KBM-7 (cell line): ENCODE results near the gene CNTRL.
"Not testable (repeated sequence)": the region's sequence is repeated elsewhere in the genome, so short reads cannot be mapped to it uniquely, and the experiment has no call there.

Experiments
- DNase-seq: peaks from one replicate; pipeline ENCODE4 v3.0.0-alpha.2; 2015
- in situ Hi-C: fragments of 300-500 bp; cut with MboI; formaldehyde crosslinking; loops from 2 replicates; pipeline ENCODE4 v1.14.3; 2020; ENCODE audit warnings: low sequenced_read_pairs, low pct_unique_long_range_greater_than_20kb, mixed read lengths

Gene CNTRL

DNA sequence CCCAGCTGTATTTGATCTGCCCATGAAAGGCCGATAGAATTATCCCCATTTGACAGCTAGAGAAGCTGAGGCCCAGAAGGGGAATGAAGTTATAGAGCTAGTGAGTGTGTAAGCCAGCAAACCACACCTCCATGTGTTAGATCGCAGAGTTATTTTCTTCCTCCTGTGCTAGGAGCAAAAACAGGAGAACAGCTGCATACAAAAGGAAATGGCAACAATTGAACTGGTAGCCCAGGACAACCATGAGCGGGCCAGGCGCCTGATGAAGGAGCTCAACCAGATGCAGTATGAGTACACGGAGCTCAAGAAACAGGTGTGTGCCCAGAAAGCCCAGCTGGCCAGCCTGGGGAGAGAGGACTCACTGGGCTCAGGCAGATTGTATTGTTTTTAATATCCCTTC lies 96.5 kb downstream of the CNTRL start:
- in situ Hi-C loops, result no loop called here
- no peak for DNase-seq

DNA sequence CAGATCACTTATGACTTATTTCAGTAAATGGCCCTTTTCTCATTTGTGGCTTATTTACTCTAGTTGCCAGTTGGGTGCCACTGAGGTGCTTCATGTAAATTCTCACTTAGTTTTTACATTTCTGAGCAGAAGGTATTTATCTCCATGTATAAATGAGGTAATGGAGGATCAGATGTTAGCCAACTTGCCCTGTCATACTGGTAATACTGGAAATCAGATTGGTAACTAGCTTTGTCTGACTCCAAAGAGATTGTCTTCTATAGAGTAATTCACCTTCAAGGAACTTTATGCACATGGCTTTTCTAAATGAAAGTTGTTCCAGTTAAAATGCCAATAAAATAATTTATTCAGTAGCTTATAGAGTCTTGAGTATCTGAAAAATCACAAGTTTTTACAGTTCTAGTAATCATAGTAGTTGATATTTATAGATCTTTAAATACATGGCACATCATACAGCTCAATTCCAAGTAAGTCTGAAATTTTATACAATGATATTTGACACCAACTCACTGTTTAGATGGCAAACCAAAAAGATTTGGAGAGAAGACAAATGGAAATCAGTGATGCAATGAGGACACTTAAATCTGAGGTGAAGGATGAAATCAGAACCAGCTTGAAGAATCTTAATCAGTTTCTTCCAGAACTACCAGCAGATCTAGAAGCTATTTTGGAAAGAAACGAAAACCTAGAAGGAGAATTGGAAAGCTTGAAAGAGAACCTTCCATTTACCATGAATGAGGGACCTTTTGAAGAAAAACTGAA lies 98.2 kb downstream of the CNTRL start:
- DNase-seq, result no peak
- in situ Hi-C loops, result no loop called here

DNA sequence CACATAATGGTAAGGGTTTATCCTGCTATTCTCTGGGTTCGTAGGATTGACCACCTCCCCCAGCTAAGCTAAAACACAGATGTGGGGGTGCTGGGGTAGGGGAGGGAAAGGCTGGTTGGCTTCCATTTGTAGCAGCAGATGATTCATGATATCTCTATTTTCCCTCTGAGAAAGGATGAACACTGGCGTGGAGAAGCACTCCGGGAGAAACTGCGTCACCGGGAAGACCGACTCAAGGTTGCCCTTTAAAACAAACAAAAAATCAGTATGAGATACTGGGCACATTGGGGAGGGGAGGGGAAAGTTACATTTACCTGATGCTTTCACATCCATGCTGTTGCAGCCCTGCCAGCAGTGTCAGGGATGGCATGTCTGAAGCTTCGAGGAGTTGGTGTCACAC lies 98.7 kb downstream of the CNTRL start:
- in situ Hi-C loops, result no loop called here

DNA sequence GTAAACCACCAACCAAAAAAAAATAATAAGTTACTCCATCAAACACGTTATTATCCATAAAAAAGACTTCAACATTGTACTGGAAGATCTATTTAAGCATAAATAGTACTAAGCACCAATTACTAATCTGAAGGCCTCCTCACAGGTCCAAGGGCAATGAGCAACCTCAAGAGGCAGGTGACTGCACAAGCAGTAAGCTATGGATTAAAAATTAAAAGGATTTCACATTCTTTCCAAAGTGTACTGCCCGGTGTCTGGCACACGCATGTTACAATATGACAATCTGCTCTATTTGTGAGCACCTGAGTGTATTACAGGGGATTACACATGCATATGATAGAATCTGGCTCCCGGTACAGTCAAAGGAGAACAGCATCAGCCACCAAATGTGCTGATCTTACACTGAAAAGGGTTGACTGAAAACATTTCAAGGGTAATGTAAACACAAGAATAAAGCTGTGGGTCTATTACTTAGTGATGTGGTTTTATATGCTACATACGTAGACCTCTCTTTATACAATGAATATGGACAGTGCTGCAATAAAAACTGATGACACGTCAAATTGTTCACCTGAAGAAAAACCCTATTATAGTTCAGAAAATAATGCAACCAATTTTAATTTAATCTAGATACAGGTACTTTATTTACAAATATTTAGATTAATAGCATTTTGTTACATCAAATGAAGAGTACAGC lies 104.1 kb downstream of the CNTRL start:
- in situ Hi-C loops, result no loop called here
- DNase-seq, result no peak

More for the DNA sequence above, 98.7 kb downstream of the CNTRL start:
- no peak for DNase-seq

DNA sequence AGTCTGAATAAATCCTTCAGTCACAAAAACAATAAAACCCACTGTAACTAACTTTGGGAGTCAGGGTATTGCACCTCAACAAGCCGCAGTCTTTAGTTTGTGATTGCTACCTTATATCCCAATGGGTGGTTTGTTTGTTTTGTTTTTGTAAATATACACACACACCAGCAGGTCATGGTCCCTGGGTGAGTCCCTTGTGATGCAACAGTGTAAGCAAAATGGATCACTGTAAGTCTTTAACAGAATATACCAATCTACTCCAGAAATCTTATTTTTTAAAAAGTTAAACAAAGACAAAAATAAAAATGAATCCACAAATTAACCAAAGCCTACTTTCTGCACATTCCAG lies 104.6 kb downstream of the CNTRL start:
- DNase-seq, in situ Hi-C loops: not testable (repeated sequence)

DNA sequence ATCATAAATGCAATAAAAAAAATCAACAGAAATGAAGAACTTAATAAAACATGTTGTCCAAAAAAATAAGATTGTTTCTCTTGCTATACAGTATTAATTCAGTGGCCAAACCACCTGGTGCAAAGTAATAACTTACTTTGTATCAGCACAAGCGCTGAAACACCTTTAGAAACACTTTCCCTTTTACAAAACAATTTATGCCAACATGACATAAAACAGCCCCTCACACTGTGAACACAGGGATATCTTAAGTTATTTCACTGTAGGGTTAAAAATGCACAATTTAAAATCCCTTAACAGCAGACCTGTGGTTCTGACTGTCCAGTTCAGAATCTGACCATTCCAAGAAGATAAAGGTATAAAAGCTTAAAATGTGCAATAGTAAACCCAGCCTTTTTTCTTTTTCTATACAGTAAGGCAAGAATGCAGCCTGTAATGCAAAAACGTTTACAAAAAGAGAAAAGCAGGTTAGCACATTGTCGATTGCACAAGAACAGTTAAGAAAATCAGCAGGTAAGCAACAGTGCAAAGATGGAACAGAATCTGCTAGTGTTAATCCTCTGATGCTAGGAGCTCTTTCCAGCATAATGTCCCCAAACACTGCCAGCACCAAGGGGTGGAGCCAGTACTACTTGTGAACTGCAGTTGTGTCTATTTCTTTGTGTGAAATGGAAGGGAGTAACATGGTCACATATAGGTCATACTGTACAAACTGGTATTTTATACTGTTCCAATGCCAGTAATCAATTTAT lies 105.4 kb downstream of the CNTRL start:
- in situ Hi-C loops, result no loop called here
- no peak for DNase-seq

DNA sequence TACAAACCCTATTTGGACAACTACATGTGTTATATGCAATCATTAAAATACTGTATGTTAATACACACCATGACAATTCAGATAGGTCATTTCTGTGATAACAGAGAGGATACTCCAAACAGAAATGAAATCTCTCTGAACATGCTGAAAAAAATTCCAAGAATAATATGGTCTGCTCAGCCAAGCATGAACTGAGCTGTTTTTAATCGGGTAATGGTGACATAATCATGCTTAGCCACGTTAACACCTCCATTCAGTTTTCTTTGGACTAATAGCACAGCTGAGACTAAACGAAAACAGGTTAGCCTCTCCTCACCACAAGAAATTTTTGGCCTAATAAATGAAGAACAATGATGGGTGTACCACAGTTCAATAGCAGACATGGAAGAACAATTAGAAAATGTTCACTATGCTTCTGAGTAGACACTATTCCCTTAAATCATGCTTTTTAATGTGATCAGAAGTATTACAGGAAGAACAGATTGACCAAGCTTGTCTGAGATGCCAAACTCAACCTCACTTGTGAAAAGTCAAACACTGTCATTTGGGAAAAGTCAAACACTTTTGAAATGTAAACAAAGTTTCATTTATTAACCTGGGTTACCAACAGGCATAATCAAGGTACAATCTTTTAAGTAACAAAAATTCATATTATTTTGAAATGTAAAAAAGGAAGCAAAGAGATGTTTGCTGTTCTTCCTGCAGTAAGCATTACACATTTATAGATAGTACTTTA lies 107.5 kb downstream of the CNTRL start:
- no peak for DNase-seq
- in situ Hi-C loops, result no loop called here

DNA sequence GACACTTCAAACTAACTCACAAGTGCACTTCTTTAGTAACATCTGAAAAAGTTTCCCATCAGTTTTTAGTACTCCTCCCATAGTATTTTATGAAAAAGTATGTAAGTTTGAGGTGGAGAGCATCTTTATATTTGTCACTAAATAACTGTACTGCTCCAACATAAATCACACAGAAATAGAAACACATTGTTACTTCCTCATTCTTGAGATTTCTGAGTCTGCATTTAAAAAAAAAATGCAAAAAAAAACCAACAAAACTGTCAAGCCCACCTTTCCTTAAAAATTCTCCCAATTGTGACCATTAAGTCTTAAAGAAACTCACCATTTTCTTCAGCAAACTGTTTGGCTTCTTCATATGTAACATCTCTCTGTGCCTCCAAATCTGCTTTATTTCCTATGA lies 108.2 kb downstream of the CNTRL start:
- DNase-seq, result peak; percentile 38
- in situ Hi-C loops, result no loop called here

DNA sequence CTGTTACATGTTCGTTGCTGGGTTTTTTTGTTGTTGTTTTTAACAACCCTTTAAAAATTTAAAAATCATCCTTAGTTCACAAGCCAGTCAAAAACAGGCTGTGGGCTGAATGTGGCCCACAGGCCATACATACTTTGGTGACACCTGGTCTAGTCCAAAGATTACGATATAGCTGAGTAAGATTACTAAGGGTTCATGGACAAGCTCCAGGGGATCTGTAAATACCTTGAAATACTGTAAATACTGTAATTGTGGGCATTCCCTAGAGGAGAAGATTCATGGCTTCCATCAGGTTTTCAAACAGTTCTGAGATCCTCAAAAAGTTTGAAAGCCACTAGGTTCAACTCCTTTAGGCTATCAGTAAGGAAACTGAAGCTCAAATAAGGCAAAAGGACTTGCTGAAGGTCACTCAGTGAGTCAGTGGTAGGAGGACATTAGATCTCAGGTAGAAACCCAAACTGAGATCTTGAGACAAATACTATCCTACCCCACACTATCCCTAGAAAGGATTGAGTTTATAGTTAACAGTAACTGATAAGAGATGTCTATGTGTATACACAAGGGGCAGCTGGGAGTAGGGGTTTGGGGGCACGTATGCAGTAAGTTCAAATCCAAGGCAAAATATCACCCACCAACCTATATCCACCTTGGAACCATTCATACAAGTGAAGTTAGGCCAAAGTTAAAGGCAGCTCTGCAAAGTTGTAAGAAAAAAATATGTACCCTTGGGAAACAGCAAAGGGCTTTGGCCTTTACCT lies 109.1 kb downstream of the CNTRL start:
- no peak for DNase-seq
- in situ Hi-C loops, result no loop called here

DNA sequence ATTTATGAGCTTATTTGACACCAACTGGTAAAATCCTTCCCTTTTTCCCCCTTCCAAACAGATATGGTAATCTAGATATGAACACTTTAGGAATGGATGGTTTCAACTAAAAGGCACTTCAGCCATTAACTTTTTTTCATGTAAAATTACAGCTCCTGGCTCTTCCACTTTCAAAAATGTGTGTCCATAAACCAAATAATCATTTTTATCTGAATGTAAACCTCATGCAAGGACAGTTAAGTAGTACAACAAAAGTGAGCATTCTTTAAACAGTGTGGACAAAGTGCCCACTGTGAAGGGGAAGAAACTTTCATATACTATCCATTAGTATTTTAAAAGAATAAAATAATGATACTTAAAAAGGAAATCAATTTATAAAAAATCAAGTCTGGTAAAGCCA lies 109.7 kb downstream of the CNTRL start:
- DNase-seq, result no peak
- in situ Hi-C loops, result no loop called here

DNA sequence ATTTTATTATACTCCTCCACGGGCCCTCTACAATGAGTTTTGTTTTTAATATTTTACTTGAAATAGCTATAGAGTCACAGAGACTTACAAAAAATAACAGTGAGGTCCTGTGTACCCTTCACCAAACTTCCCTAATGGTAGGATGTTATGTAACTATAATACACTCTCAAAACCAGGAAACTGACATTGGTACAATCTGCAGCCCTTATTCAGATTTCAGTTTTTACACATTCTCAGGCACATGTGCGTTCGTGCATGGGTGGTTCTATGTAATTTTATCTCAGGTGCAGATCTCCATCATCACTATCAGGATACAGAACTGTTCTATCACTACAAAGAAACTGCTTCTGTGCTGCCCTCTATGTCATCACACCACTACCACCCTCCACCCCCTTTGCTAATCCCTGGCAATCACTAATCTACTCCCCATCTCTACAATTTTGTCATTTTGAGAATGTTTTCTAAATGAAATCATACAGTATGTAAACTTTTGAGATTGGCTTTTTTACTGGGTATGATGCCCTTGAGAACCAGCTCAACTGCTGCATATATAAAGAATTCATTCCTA lies 110.5 kb downstream of the CNTRL start:
- DNase-seq, result no peak
- in situ Hi-C loops, result no loop called here

DNA sequence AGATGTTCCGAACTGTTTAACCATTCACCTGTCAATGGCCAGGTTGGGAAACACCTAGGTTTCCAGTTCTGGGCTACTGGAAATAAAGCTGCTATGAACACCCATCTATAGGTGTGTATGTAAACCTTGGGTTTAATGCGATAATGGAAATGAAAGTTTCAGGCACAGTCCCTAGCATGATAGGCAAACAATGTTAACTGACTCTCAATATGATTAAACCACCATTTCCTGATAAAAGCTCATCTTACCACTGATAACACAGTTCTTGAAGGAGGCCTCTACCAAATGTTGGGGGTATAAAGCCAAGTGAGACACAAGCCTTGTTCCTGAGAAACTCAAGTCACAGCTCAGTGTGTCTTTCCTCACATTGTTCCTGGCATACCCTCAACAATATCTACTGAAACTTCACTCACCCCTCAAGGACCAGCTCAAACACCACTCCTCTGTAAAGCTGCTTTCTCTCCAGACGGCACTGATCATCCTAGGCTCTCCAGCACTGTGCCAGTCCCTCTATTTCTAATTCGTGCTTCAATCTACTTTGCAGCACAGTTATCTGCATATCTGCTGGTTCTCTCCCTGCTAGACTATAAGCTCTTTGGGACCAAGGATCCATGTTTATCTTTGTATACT lies 111.1 kb downstream of the CNTRL start:
- in situ Hi-C loops, result no loop called here
- DNase-seq, result no peak

DNA sequence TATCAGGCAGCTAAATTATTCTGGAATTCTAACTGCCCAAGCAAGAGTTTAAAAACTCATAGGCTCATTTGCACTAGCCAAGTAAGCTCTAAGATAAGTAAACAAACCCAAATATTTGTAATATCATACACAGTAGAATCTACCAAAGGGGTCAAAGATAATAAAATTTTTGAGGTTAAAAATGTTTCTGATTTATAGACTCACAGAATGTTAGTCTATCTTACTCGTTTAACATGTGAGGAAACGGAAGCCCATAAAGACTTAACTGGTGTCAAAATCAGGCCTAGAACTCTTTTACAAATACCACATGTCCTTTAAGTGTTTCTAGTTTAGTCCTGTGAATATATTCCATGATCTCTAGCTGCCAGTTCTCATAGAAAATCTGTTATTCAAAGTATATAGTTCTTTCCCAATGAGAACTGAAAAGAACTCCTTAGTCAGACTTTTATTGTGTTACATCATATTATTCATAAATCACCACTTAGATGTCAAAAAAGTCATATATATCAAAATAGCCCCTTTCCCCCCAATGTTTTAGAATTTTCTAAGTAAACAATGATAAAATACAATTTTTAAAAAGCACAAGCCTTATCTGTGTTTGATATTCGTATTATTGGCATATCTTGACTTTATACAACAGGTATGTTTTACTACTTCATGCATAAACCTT lies 113.0 kb downstream of the CNTRL start:
- in situ Hi-C loops, result no loop called here
- DNase-seq, result no peak

DNA sequence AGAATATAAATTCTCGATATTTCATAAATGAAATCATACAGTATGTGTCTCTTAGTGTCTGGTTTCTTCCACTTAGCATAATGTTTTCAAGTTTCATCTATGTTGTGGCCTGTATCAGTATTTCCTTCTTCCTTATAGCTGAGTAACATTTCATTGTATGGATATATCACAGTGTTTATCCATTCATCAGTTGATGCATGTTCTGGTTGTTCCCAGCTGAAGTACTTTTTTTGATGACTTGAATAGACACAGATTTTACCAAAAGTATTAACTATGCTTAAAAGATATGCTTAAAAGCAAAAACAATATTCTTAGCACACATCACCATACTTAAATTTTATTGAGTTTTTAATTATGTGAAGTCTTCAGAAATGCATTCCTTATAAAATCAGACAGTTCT lies 114.3 kb downstream of the CNTRL start:
- in situ Hi-C loops, result no loop called here

DNA sequence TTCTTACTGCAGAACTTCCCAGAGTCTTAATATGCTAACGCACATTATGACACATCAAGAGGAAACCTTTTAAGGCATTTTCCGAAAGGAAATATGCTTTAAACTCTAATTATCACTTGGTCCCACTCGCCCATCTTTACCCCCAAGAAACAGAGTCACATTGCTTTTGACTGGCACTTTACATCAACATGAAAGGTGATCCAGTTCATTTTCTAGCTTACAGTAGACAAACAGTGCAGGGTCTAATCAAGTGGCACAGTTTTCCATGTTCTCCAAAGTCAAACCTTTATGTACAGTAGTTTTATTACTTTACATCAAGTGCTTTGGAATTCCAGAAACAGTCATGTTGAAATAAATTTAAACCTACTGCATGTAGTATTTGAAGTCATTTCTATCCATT lies 114.9 kb downstream of the CNTRL start:
- no peak for DNase-seq
- in situ Hi-C loops, result no loop called here

More for the DNA sequence above, 114.3 kb downstream of the CNTRL start:
- no peak for DNase-seq

DNA sequence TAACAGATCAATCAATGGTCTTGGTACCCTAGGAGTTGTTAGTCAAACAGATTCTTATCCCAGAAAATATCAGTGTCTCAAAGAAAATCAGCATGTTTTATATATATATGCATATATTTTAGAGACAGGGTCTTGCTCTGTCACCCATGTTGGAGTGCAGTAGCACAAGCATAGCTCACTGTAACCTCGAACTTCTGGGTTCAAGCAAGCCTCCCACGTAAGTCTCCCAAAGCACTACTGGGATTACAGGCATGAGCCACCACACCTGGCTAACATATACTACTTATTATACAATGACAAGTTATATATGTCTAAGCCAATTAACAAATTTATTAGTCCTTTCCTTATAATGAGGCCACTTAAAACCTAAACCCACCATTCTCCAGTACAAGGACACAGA lies 116.5 kb downstream of the CNTRL start:
- no peak for DNase-seq
- in situ Hi-C loops, result no loop called here

DNA sequence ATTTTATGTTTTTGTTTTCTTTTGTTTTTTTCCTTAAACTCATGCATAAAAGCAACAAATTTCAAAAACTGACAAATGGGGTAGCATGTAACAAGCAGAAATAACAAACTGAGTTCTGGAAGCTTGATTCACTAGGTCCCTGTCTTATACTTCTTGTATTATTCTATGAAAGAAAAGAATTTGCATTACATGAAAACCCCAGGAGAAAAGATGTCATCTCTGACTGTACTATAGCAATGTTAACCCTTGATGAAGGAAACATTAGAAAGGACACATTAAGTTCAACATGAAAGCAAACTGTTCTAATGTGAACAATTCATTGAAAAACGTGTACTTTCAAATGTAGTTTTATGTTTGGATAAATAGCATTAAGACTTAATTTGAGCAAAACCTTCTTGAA lies 117.8 kb downstream of the CNTRL start:
- DNase-seq, result no peak
- in situ Hi-C loops, result no loop called here
